HG03432 (cell line): ENCODE data around the gene GOLGA1.
"Not testable (repeated sequence)": the region's sequence is repeated elsewhere in the genome, so short reads cannot be mapped to it uniquely, and the experiment has no call there.

ENCODE experiments used
- ATAC-seq: cut with Tn5 transposase; IDR thresholded peaks from one replicate; pipeline ENCODE4 v1.9.1; 2021; ENCODE audit warnings: mild to moderate bottlenecking, moderate library complexity; ENCODE audit not compliant: unreplicated experiment

The GOLGA1 gene

DNA sequence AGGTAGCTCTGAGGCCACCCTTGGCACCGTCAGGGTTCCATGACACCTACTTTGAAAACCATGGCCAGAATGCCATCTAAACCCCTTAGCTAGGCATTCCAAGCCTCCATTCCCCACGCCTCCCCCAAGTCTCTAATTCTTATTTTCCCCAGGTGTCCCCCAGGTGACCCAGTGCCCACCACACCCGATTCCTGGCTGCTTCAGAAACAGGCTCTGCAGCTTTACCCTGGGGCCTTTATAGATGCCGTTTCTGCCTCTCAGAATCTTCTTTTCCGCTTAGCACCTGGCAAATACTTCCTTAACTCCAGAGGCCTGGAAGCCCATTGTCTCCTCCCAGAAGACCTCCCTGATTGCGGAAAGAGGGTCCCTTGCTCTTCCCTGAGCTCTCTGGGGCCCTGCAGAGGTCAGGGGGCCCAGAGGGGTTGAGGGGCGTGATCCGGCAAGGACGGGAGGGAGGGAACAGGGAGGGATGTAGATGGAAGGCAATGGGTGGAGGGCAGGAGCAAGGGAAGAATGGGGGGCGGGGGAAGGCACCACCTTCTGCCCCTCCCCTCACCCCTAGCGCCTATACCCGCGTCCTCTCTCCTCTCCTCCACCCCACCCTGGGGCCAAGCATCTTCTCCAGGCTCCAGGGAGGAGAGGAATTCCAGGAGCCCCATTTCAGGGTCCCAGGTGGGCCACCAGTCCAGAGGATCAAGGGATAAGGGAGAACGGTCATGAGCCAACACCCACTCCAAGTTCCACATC, 99.6 kb downstream of the GOLGA1 start:
- ATAC-seq: no peak

DNA sequence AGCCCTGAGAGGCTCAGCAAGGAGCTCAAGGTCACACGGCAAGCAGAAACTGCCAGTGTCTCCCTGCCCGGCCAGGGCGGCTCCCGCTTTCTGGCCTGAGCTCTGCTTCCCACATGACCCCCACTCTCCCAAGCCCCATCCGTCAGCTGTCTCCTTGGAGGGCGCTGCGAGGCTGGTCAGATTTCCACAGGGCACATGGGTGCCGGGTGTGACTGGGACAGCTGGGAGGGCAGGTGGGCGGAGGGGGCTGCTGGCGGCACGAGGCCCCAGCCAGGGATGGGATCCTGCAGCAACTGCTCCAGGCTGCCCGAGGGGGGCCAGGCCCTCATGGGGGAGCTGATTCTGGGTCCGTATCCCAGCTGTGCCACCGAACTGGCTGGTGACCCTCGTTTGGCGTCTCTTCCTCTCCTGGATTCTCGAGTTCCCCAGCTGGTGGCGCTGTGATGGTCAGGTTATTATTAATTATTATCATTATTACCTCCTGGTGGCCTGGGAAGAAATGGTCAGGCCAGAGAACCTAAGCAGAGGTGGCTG, 100.5 kb downstream of the GOLGA1 start:
- no peak for ATAC-seq

DNA sequence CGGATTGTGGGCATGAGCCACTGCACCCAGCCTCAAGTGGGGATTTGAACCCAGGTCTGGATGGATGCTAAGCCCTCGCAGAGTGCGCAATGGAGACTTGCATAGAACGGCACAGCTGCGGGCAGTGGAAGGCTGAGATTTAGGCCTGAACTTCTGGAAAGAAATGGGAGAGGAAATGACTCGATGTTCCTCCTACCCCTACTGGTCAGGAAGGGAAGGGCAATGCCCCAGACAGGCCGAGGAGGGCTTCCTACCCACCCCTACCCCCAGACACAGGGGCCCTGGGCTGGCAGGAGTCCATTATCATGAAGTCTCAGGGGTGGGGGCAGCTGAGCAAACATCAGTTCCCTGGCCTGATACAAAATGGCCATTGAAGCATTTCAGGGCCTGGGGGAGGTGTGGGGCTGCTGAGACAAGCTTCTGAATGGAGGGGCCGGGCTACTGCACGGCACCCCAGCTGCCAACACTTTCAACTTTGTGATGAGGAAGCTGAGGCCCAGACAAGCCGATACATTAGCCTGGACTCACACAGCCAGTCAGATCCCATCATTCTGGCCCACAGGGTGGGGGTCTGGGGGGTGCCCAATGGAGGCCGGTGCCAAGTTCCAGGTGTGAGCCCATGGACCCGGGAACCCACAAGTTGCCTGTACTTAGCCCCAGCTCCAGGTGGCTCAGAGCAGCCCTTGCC, 101.1 kb downstream of the GOLGA1 start:
- ATAC-seq: no peak

DNA sequence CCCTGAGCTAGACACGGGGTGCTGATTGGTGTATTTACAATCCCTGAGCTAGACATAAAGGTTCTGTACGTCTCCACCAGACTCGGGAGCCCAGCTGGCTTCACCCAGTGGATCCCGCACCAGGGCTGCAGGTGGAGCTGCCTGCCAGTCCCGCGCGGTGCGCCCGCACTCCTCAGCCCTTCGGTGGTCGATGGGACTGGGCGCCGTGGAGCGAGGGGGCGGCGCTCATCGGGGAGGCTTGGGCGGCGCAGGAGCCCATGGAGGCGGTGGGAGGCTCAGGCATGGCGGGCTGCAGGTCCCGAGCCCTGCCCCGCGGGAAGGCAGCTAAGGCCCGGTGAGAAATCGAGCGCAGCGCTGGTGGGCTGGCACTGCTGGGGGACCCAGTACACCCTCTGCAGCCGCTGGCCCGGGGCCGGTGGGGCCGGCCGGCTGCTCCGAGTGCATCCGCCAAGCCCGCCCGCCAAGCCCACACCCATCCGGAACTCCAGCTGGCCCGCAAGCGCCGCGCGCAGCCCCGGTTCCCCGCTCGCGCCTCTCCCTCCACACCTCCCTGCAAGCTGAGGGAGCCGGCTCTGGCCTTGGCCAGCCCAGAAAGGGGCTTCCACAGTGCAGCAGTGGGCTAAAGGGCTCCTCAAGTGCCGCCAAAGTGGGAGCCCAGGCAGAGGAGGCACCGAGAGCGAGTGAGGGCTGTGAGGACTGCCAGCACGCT, 102.2 kb downstream of the GOLGA1 start:
- ATAC-seq: not testable (repeated sequence)

DNA sequence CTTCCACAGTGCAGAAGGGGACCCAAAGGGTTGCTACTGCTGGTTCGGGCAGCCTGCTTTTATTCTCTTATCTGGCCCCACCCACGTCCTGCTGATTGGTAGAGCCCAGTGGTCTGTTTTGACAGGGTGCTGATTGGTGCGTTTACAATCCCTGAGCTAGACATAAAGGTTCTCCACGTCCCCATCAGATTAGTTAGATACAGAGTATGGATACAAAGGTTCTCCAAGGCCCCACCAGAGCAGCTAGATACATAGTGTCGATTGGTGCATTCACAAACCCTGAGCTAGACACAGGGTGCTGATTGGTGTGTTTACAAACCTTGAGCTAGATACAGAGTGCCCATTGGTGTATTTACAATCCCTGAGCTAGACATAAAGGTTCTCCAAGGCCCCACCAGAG, 102.8 kb downstream of the GOLGA1 start:
- ATAC-seq: not testable (repeated sequence)

DNA sequence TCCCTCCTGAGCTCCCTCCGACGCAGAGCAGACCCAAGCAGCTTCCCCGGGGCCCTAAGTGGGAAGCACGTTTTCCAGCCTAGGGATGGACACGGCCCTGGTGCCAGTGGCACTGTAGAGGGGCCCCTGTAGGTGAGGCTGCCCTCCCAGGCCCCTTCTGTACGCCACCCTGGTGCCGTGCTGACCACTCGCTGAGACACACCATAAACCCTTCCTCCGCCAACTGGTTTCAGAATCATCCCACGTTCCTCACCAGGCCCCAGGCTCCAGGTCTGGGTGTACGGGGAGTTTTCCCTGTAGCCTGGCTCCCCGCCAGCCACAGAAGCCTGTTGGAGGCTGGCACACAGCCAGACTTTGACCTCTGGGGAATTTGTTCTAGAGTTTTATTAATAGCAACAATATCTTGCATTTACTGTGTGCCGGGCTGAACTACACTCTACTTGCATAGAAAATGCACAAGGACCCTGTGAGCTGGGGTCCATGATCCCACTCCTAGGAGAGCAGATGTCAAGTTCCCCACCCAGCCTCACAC, 105.8 kb downstream of the GOLGA1 start:
- ATAC-seq: no peak

DNA sequence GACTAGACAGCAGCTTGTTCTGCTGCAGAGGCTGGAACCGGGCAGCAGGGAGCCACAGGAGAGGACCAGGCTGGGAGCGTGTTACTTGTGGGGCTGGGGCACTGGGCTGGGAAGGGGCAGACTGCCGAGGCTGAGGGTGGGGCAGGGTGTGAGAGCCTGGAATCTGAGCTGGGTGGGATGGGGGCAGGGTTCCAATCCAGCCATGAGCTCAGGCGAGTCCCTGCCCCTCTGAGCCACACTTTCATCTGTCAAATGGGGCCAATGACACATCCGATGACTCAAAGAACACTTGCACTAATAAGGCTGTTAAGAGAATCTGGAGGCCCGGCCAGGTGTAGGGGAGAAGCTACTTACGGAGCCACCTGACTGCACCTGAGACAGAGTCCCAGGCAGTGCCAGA, 106.3 kb downstream of the GOLGA1 start:
- ATAC-seq: no peak

DNA sequence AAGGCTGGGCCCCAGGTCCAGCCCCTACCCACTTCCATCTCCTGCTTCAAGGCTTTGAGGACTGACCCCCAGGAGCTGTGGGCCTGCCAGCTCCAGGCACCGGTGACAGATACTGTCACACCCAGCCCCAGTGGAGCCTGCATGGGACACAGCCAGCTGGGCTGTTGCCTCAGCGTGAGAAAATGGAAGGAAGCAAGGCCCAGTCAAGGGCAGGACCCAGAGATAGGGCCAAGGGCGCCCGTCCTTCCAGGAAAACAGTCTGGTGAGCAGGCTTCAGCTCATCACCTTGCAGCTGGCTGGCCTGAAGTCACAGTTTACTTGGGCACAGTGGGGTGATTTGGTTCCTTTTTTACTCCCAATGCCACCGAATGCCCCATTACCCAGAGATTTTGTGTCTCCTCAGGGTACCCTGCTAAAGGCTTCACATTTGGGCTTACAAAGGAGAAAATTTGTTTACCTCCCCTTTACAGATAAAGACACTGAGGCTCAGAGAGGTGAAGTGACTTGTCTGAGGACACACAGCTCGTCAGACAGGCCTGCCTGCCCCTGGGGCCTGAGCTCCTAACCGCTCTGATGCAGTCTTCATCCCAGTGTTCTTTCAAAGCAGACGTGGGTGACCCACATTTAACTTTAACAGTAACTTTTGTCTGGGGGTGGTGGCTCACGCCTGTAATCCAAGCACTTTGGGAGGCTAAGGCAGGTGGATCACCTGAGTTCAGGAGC, 109.1 kb downstream of the GOLGA1 start:
- no peak for ATAC-seq

DNA sequence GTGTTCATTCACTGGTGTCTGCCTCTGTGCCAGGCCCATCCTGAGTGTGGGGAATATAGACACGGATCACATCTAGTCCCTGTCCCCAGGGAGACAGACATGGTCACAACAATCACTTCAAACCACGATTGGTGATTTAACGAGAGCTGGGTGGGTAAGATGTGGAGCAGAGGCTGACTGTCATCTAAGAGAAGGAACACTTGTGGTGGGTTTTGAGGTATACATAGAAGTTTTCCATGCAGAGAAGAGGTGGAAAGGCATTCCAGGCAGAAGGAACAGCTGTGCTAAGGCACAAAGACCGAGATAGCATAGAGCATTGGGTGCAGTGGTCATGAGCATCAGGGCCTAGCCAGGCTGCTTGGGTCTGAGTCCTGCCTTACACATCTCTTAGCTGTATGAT, 110.3 kb downstream of the GOLGA1 start:
- no peak for ATAC-seq

DNA sequence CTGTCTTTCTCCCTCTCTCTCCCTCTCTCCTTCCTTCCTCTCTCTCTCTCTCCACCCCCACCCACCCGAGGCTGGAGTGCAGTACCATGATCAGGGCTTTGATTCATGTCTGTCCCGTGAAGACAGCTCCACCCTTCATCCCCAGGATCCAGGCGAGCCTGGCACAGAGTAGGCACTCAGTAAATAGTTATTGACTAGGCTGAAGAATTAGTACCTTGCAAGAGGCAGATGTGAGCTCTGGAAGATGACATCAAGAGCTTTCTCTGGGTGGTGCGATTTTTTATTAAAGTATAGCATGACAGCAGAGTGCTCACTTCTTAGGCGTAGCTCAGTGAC, 111.6 kb downstream of the GOLGA1 start:
- no peak for ATAC-seq

DNA sequence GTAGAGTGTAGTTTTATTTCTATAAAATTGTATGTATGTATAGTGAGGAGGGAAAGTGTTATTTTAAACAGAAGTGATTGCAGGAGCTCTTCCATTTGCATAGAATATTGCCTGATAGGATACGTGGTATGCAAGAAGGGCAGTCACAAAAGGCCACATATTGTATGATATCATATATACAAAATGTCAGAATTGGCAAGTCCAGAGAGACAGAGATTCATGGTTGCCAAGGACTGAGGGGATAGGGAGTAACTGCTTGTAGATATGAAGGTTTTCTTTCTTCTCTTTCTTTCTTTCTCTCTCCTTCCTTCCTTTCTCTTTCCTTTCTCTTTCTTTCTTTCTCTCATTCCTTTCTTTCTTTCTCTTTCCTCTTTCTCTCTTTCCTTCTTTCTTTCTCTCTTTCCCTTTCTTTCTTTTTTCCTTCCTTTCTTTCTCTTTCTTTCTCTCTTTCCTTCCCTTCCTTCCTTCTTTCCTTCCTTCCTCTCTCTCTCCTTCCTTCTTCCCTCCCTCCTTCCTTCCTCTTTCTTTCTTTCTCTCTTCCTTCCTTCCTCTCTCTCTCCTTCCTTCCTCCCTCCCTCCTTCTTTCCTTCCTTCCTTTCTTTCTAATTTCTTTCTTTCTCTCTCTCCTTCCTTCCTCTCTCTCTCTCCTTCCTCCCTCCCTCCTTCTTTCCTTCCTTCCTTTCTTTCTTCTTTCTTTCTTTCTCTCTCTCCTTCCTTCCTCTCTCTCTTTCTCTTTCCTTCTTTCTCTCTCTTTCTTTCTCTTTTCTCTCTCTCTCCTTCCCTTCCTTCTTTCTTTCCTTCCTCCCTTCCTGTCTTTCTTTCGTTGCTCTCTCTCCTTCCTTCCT, 112.2 kb downstream of the GOLGA1 start:
- ATAC-seq: no peak
